ENCODE measurements around the gene MGAT3.

- TF ChIP-seq CTCF (conservative IDR thresholded peaks at IDR 0.05; ENCODE audit: low read length): no peak
- no peak for TF ChIP-seq EZH2phosphoT487 (IDR thresholded peaks at IDR 0.05; ENCODE audit: borderline replicate concordance)
These were observed 13.1 kb downstream of the MGAT3 start for GRCh38 chr22:39469681-39470450.
